Measurements from ENCODE around the gene MYEOV.

The MYEOV gene

GRCh38 chr11:69244266-69244665, 49.7 kb upstream of the MYEOV start (continued):
- TF ChIP-seq ZNF518A (tag by site-specific recombination; conservative IDR thresholded peaks at IDR 0.05; ENCODE audit: low read depth) (no peak), PRDM2 (tag by site-specific recombination; IDR thresholded peaks at IDR 0.05; ENCODE audit: borderline replicate concordance) (no peak)

- ChIA-PET POLR2A (interaction anchor here (0.6 kb wide), 1 partner anchor 52 kb away, joined by 3 read pairs; no protein-coding TSS in a partner anchor), CTCF (no interaction called here)
Measured at GRCh38 chr11:69245041-69245440, 48.9 kb upstream of the MYEOV start.

More at GRCh38 chr11:69245041-69245440, 48.9 kb upstream of the MYEOV start:
- TF ChIP-seq ZNF37A (tag by site-specific recombination; IDR thresholded peaks at IDR 0.05) (no peak), ZSCAN23 (tag by site-specific recombination; IDR thresholded peaks at IDR 0.05) (no peak), PRDM10 (tag by site-specific recombination; IDR thresholded peaks at IDR 0.05) (no peak), ZNF26 (tag by site-specific recombination; IDR thresholded peaks at IDR 0.05) (no peak), ZFHX2 (tag by site-specific recombination; conservative IDR thresholded peaks at IDR 0.05) (peak; percentile 28; the same call in 1 of the 2 replicates), ZNF146 (tag by site-specific recombination; IDR thresholded peaks at IDR 0.05) (no peak), ZNF501 (tag by site-specific recombination; IDR thresholded peaks at IDR 0.05) (no peak), MEIS1 (CRISPR knock-in tag; IDR thresholded peaks at IDR 0.05; ENCODE audit: borderline replicate concordance) (no peak)
- Histone ChIP-seq H3K27ac (ENCODE audit: extremely low read depth, low read depth, low read length) (no peak overlapping the region), H3K4me1 (ENCODE audit: control insufficient read depth, insufficient read depth, low read length) (no peaks in the 10 kb centered on the region), H3K36me3 (ENCODE audit: control insufficient read depth in 2 of 2, insufficient read depth in 1 of 2, low read length in 2 of 2) (no peaks in the 10 kb centered on the region), H3K4me3 (ENCODE audit: low read depth, low read length) (no peak overlapping the region), H3K9me3 (ENCODE audit: control insufficient read depth, insufficient read depth, low read depth, low read length) (no peaks in the 10 kb centered on the region)

Measured in HEK293 (cell line).